Muscle layer of duodenum (tissue), 2 donors: ENCODE measurements around the gene DRD2.

Source experiments
- H3K27ac ChIP-seq: one replicate; pipeline ENCODE4 v1.7.0; 2013; ENCODE audit warnings: mild to moderate bottlenecking, low read length
- H3K27me3 ChIP-seq: one replicate; pipeline ENCODE4 v1.7.0; 2013; ENCODE audit warnings: low read depth, mild to moderate bottlenecking, control low read depth, low read length
- H3K36me3 ChIP-seq, 2 donors: one replicate each; pipeline ENCODE4 v1.7.0; 2013; ENCODE audit warnings: low read length in 2 of 2, control low read depth in 1 of 2, mild to moderate bottlenecking in 1 of 2; ENCODE audit not compliant: insufficient read depth in 2 of 2, control insufficient read depth in 1 of 2
- H3K4me1 ChIP-seq, 2 donors: one replicate each; pipeline ENCODE4 v1.7.0; 2013; ENCODE audit warnings: low read length in 2 of 2, mild to moderate bottlenecking in 2 of 2, control low read depth in 1 of 2, moderate library complexity in 1 of 2; ENCODE audit not compliant: insufficient read depth in 2 of 2, control insufficient read depth in 1 of 2
- H3K4me3 ChIP-seq, 2 donors: one replicate each; pipeline ENCODE4 v1.7.0; 2013; ENCODE audit warnings: low read length in 2 of 2, low read depth in 1 of 2, mild to moderate bottlenecking in 1 of 2
- H3K9me3 ChIP-seq, 2 donors: one replicate each; pipeline ENCODE4 v1.7.0; 2013; ENCODE audit warnings: low read length in 2 of 2, control low read depth in 1 of 2, mild to moderate bottlenecking in 1 of 2; ENCODE audit not compliant: control insufficient read depth in 1 of 2
- donor health status: healthy.

The DRD2 gene

GRCh38 chr11:113397821-113398220, 77.4 kb downstream of the DRD2 start:
- Histone ChIP-seq H3K36me3 (no peaks in the 10 kb centered on the region), H3K9me3 (no peaks in the 10 kb centered on the region), H3K27me3 (no peaks in the 10 kb centered on the region), H3K27ac (no peak overlapping the region), H3K4me3 (no peak overlapping the region), H3K4me1 (no peaks in the 10 kb centered on the region)

DNA sequence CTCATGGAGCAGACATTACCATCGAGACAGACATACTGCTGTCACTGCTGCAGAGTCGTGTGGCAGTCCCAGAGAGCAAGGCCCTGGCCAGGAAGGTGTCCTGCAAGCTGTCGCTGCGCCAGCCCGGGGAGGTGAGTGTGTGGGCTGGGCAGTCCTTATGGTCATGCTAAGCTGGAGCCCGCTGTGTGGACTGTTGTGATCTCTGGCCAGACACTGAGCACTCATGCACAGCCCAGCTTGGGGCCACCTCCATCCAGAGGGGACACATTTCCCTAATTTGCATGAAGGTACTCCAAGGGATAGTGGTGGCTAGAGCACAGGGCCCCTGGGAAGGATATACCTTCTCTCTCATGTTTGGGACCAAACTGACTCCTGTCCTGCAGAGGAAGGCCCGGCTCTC, 78.0 kb downstream of the DRD2 start:
- Histone ChIP-seq H3K4me1 (no peaks in the 10 kb centered on the region), H3K36me3 (no peaks in the 10 kb centered on the region), H3K9me3 (no peaks in the 10 kb centered on the region), H3K27me3 (no peaks in the 10 kb centered on the region), H3K27ac (no peak overlapping the region), H3K4me3 (no peak overlapping the region)

DNA sequence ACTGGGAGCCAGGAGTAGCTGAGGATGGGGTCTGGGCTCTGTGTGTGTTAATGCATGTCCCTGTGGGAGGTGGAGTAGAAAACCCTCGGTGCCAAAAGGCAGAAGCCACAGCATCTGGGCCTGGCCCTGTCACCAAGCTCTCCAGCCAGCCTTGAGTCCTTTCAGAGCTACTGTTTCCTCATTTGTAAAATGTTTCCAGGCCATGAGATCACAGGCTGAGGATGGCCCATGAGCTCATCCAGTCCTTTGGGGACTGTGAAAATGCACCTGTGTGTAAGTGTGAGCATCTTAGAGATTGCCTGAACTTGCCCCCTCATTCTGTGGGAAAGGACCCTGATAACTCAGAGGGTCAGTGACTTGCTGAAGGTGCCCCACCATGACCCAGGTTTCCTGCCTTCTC, 78.5 kb downstream of the DRD2 start:
- Histone ChIP-seq H3K4me3 (no peak overlapping the region), H3K9me3 (no peaks in the 10 kb centered on the region), H3K4me1 (no peaks in the 10 kb centered on the region), H3K27ac (no peak overlapping the region), H3K27me3 (no peaks in the 10 kb centered on the region), H3K36me3 (no peaks in the 10 kb centered on the region)

GRCh38 chr11:113395782-113396336, 79.3 kb downstream of the DRD2 start:
- Histone ChIP-seq H3K4me3 (no peak overlapping the region), H3K27me3 (no peaks in the 10 kb centered on the region), H3K36me3 (no peaks in the 10 kb centered on the region), H3K4me1 (no peaks in the 10 kb centered on the region), H3K27ac (no peak overlapping the region), H3K9me3 (no peaks in the 10 kb centered on the region)

DNA sequence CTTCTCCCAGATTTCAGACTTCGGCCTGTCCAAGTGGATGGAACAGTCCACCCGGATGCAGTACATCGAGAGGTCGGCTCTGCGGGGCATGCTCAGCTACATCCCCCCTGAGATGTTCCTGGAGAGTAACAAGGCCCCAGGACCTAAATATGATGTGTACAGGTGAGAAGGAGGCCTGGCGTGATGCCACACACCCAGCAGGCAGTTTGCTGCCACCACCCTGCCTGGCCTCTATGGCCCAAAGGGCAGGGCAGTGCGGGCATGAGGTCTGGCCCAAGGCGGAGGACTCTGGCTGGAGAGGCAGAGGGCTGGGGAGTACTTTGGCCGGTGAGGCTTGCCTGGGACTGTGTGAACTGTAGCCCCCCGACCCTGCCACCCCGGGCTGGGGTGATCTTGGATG, 80.3 kb downstream of the DRD2 start:
- Histone ChIP-seq H3K4me1 (no peaks in the 10 kb centered on the region), H3K27ac (no peak overlapping the region), H3K4me3 (no peak overlapping the region), H3K27me3 (no peaks in the 10 kb centered on the region), H3K9me3 (no peaks in the 10 kb centered on the region), H3K36me3 (no peaks in the 10 kb centered on the region)

GRCh38 chr11:113393501-113393985, 81.7 kb downstream of the DRD2 start:
- no peak overlapping the region for H3K4me3 ChIP-seq
- no peaks in the 10 kb centered on the region for H3K27me3 ChIP-seq
- H3K27ac ChIP-seq = no peak overlapping the region
- H3K36me3 ChIP-seq = no peaks in the 10 kb centered on the region
- no peaks in the 10 kb centered on the region for H3K4me1 ChIP-seq
- H3K9me3 ChIP-seq = no peaks in the 10 kb centered on the region

DNA sequence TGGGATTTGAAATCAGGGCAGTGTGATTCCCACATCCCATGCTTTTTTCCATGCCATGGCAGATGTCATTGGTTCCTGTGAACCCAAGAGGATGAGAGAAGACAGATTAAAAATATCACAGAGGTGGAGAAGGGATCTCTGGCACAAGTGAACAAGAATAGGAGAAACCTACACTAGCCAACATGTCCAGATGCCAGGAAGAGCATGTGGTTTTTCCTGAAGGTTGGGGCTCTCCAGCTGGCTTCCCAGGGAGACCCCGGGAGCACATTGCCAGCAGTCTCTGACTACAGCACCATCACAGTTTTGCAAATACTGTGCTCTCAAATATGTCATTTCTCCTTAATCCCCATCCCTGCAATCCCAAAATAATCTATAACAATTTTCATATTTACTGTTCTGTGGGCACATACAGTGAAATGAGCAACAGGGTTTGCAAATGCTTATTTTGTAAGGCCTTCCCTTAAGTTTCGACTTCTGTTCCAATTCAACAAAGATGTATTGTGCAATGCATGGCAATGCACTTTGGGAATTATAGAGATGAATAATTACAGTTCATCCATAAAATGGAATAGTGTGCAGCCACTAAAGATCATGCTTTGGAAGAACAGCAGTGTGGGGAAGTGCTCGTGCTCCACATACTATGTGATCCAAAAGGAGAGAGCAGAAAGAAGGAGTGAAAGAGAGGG, 82.8 kb downstream of the DRD2 start:
- Histone ChIP-seq H3K4me3 (no peak overlapping the region), H3K27me3 (no peaks in the 10 kb centered on the region), H3K4me1 (no peaks in the 10 kb centered on the region), H3K27ac (no peak overlapping the region), H3K9me3 (no peaks in the 10 kb centered on the region), H3K36me3 (no peaks in the 10 kb centered on the region)

GRCh38 chr11:113389272-113389671, 85.9 kb downstream of the DRD2 start:
- H3K4me3 ChIP-seq = no peak overlapping the region
- no peaks in the 10 kb centered on the region for H3K27me3 ChIP-seq
- no peaks in the 10 kb centered on the region for H3K36me3 ChIP-seq
- H3K4me1 ChIP-seq = no peaks in the 10 kb centered on the region
- H3K27ac ChIP-seq = no peak overlapping the region
- no peaks in the 10 kb centered on the region for H3K9me3 ChIP-seq

DNA sequence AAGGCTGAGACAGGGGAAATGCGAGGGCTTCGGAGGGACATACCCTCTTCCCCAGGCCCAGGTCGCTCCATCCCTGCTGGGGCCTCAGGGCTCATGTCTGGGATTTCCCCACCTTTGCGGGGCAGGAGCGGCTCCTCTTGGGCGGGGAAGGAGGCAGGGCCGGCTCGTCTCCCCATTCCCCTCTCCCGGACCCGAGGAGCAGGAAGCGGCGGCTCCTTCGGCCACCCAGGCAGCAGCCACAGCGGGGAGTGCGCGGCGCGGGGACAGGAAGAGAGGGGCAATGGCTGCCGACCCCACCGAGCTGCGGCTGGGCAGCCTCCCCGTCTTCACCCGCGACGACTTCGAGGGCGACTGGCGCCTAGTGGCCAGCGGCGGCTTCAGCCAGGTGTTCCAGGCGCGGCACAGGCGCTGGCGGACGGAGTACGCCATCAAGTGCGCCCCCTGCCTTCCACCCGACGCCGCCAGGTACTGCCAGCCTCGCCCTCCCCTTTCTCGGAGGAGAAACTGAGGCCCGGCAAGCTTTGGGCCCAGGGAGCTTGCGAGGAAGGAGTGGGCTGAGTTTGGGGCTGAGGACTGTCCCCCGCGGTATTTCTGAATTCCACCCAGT, 87.5 kb downstream of the DRD2 start, which contains the start of gene ANKK1:
ANKK1 (plus strand) TSS at position 175 of the 607 bp plus-strand sequence; CDS start at position 281, 106 bp downstream.
- Histone ChIP-seq H3K36me3 (no peaks in the 10 kb centered on the region), H3K27ac (no peak within 1 kb of the TSS), H3K4me3 (no peak within 1 kb of the TSS), H3K9me3 (no peaks in the 10 kb centered on the region), H3K27me3 (no peaks in the 10 kb centered on the region), H3K4me1 (no peaks in the 10 kb centered on the region)

GRCh38 chr11:113386866-113387265, 88.3 kb downstream of the DRD2 start:
- Histone ChIP-seq H3K4me1 (no peaks in the 10 kb centered on the region), H3K4me3 (no peak overlapping the region), H3K27me3 (no peaks in the 10 kb centered on the region), H3K27ac (no peak overlapping the region), H3K9me3 (no peaks in the 10 kb centered on the region), H3K36me3 (no peaks in the 10 kb centered on the region)

- no peak overlapping the region for H3K4me3 ChIP-seq
- H3K9me3 ChIP-seq = no peaks in the 10 kb centered on the region
- no peaks in the 10 kb centered on the region for H3K27me3 ChIP-seq
- H3K36me3 ChIP-seq = no peaks in the 10 kb centered on the region
- H3K27ac ChIP-seq = no peak overlapping the region
- H3K4me1 ChIP-seq = no peaks in the 10 kb centered on the region
Observed at GRCh38 chr11:113385749-113386148, 89.4 kb downstream of the DRD2 start.
